Panc1 (cell line): ENCODE data around the gene SGIP1. TPM values are rescaled to one million over a fixed set of nuclear protein-coding genes. Genes with fewer than 3 reads are reported as not detected.

Experiments
- ATAC-seq: fragments of 200-7000 bp; cut with Tn5 transposase; 2 replicates; pipeline ENCODE4 v1.9.1; 2020; ENCODE audit warnings: mild to moderate bottlenecking, moderate library complexity
- BruUV-seq: library from RNA; stranded (reverse); fragments of 400-500 nt; replicated peaks from 2 replicates; lab custom pipeline; 2021; lab: Mats Ljungman, UMichigan
- CTCF ChIA-PET: fragments of 300-600 bp; sonication (Branson Sonifier 250); formaldehyde crosslinking; loops from one replicate; lab custom pipeline; 2022; ENCODE audit warnings: antibody characterized with exemption; lab: Charles Lee
- POLR2A ChIA-PET: fragments of 300-600 bp; sonication (Branson Sonifier 250); formaldehyde crosslinking; loops from one replicate; lab custom pipeline; 2022; ENCODE audit warnings: antibody characterized with exemption; lab: Charles Lee
- DNase-seq: peaks from one replicate; pipeline ENCODE4 v3.0.0-alpha.2; 2010; ENCODE audit warnings: low read depth, low spot score
- H3K27ac ChIP-seq: 2 replicates; pipeline ENCODE4 v1.5.1; 2011; ENCODE audit warnings: mild to moderate bottlenecking, low read length, inconsistent platforms
- H3K27me3 ChIP-seq: fragments of 200-500 bp; sonication (Bioruptor generic); 2 replicates; pipeline ENCODE4 v1.6.0; 2014; ENCODE audit warnings: low read length, inconsistent platforms; ENCODE audit not compliant: control insufficient read depth, insufficient read depth
- H3K36me3 ChIP-seq: fragments of 200-500 bp; sonication (Bioruptor generic); 2 replicates; pipeline ENCODE4 v1.5.1; 2014; ENCODE audit warnings: inconsistent platforms, mild to moderate bottlenecking, low read length, moderate library complexity; ENCODE audit not compliant: control insufficient read depth, insufficient read depth
- H3K4me1 ChIP-seq: 2 replicates; pipeline ENCODE4 v1.5.1; 2011; ENCODE audit warnings: inconsistent platforms, mild to moderate bottlenecking, low read length, moderate library complexity; ENCODE audit not compliant: control insufficient read depth, insufficient read depth
- H3K4me3 ChIP-seq, 2 experiments: 2 replicates each; pipeline ENCODE4 v1.5.1; 2011 to 2012; ENCODE audit warnings: low read depth in 2 of 2, low read length in 2 of 2, mild to moderate bottlenecking in 2 of 2, inconsistent platforms in 1 of 2, moderate library complexity in 1 of 2
- H3K9me3 ChIP-seq: fragments of 200-500 bp; sonication (Bioruptor generic); 2 replicates; pipeline ENCODE4 v1.5.1; 2014; ENCODE audit warnings: low read depth, mild to moderate bottlenecking, inconsistent platforms, low read length, moderate library complexity; ENCODE audit not compliant: control insufficient read depth, insufficient read depth
- POLR2AphosphoS5 ChIP-seq: IDR thresholded peaks from 2 replicates; pipeline ENCODE4 v1.6.1; 2012; ENCODE audit warnings: mild to moderate bottlenecking, low read depth, low read length, moderate library complexity
- SIN3A ChIP-seq: IDR thresholded peaks from 2 replicates; pipeline ENCODE4 v1.6.1; 2012; ENCODE audit warnings: low read depth, mild to moderate bottlenecking, low read length, moderate library complexity, borderline replicate concordance; ENCODE audit not compliant: insufficient read depth
- TCF7L2 ChIP-seq: IDR thresholded peaks from 2 replicates; pipeline ENCODE4 v1.6.1; 2011; ENCODE audit warnings: mild to moderate bottlenecking, low read depth, low read length, inconsistent platforms
- in situ Hi-C: cut with HindIII; loops from 2 replicates; pipeline ENCODE4 v1.10.0; 2016; ENCODE audit warnings: low sequenced_read_pairs, low pct_unique_long_range_greater_than_20kb
- intact Hi-C: fragments of 100-400 bp; cut with micrococcal nuclease; formaldehyde crosslinking; loops from one replicate; pipeline ENCODE4 v1.10.0; 2022; ENCODE audit not compliant: unreplicated experiment
- total RNA-seq: library from RNA; stranded (reverse); gene quantifications from one replicate; pipeline ENCODE4 v1.2.1, GENCODE V29; 2021; ENCODE audit not compliant: unreplicated experiment
- TF ChIP-seq, protein P1 (sequence below): fragments of 450-650 bp; IDR thresholded peaks from 2 replicates; pipeline ENCODE4 v1.5.1; 2017; ENCODE audit warnings: mild to moderate bottlenecking
- TF ChIP-seq, protein P2 (sequence below), 2 experiments: IDR thresholded peaks; 2 replicates each; pipeline ENCODE4 v1.6.1; 2011 to 2012; ENCODE audit warnings: low read depth in 2 of 2, control low read depth in 1 of 2, low read length in 1 of 2, mild to moderate bottlenecking in 1 of 2, moderate library complexity in 1 of 2; ENCODE audit not compliant: insufficient read depth in 1 of 2

SGIP1 gene
- total RNA-seq, 1 experiment from 2014 or later, result 1.6 TPM

DNA sequence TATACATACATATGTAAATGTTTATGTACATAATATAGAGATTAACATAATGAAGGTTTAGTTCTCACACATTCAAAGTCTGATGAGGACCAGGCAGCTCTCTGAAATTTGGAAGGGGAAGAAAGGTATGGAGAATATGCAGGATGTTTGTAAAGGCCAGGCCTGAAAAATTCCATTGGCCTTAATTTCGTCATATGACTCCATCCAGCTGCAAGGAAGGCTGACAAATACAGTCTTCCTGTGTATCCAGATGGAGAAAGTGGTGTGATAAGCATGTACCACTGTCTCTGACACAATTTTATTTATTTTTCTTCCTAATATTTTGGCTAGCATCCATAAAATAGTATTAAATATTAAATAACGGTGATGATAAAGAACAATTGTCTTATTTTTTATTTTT, 6.3 kb upstream of the SGIP1 start:
- intact Hi-C loops (no loop called here), in situ Hi-C loops (no loop called here)
- no TSS peak for BruUV-seq
- H3K9me3 ChIP-seq, result no peaks in the 10 kb centered on the region
- H3K27ac ChIP-seq, result no peak overlapping the region
- DNase-seq, result no peak
- no peak overlapping the region for H3K4me3 ChIP-seq
- no peaks in the 10 kb centered on the region; the same call in 1 of the 2 replicates for H3K27me3 ChIP-seq
- ChIA-PET POLR2A (no interaction called here), CTCF (no interaction called here)
- no peaks in the 10 kb centered on the region for H3K36me3 ChIP-seq
- H3K4me1 ChIP-seq, result no peaks in the 10 kb centered on the region
- TF ChIP-seq, protein P1, sequence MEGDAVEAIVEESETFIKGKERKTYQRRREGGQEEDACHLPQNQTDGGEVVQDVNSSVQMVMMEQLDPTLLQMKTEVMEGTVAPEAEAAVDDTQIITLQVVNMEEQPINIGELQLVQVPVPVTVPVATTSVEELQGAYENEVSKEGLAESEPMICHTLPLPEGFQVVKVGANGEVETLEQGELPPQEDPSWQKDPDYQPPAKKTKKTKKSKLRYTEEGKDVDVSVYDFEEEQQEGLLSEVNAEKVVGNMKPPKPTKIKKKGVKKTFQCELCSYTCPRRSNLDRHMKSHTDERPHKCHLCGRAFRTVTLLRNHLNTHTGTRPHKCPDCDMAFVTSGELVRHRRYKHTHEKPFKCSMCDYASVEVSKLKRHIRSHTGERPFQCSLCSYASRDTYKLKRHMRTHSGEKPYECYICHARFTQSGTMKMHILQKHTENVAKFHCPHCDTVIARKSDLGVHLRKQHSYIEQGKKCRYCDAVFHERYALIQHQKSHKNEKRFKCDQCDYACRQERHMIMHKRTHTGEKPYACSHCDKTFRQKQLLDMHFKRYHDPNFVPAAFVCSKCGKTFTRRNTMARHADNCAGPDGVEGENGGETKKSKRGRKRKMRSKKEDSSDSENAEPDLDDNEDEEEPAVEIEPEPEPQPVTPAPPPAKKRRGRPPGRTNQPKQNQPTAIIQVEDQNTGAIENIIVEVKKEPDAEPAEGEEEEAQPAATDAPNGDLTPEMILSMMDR, result no peak
- TF ChIP-seq TCF7L2, result no peak
- TF ChIP-seq, protein P2, sequence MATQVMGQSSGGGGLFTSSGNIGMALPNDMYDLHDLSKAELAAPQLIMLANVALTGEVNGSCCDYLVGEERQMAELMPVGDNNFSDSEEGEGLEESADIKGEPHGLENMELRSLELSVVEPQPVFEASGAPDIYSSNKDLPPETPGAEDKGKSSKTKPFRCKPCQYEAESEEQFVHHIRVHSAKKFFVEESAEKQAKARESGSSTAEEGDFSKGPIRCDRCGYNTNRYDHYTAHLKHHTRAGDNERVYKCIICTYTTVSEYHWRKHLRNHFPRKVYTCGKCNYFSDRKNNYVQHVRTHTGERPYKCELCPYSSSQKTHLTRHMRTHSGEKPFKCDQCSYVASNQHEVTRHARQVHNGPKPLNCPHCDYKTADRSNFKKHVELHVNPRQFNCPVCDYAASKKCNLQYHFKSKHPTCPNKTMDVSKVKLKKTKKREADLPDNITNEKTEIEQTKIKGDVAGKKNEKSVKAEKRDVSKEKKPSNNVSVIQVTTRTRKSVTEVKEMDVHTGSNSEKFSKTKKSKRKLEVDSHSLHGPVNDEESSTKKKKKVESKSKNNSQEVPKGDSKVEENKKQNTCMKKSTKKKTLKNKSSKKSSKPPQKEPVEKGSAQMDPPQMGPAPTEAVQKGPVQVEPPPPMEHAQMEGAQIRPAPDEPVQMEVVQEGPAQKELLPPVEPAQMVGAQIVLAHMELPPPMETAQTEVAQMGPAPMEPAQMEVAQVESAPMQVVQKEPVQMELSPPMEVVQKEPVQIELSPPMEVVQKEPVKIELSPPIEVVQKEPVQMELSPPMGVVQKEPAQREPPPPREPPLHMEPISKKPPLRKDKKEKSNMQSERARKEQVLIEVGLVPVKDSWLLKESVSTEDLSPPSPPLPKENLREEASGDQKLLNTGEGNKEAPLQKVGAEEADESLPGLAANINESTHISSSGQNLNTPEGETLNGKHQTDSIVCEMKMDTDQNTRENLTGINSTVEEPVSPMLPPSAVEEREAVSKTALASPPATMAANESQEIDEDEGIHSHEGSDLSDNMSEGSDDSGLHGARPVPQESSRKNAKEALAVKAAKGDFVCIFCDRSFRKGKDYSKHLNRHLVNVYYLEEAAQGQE (IDR thresholded peaks at IDR 0.05; ENCODE audit: insufficient read depth in 1 of 2, low read depth in 2 of 2, low read length in 1 of 2), result no peak
- TF ChIP-seq POLR2AphosphoS5, result no peak
- no peak for TF ChIP-seq SIN3A
- no peak for ATAC-seq

GRCh38 chr1:66528580-66528979, 5.4 kb upstream of the SGIP1 start:
- Histone ChIP-seq H3K4me1 (peaks cover 5% of the 10 kb centered on the region; the same call in 1 of the 2 replicates), H3K27me3 (no peaks in the 10 kb centered on the region; the same call in 1 of the 2 replicates), H3K9me3 (no peaks in the 10 kb centered on the region), H3K36me3 (no peaks in the 10 kb centered on the region), H3K4me3 (no peak overlapping the region), H3K27ac (no peak overlapping the region)
- ChIA-PET CTCF (no interaction called here), POLR2A (no interaction called here)
- TF ChIP-seq POLR2AphosphoS5 (no peak), SIN3A (no peak), TCF7L2 (no peak)
- TF ChIP-seq, protein P2 (IDR thresholded peaks at IDR 0.05; ENCODE audit: insufficient read depth in 1 of 2, low read depth in 2 of 2, low read length in 1 of 2), result no peak
- TF ChIP-seq, protein P1, result no peak
- in situ Hi-C loops (no loop called here), intact Hi-C loops (no loop called here)
- no peak for ATAC-seq
- BruUV-seq, result no TSS peak
- DNase-seq, result no peak
